ACHN (cell line): Measurements from ENCODE around the gene LRRC4C.
"Not testable (repeated sequence)": the region's sequence is repeated elsewhere in the genome, so short reads cannot be mapped to it uniquely, and the experiment has no call there.

ENCODE experiments used
- DNase-seq: peaks from one replicate; pipeline ENCODE4 v3.0.0-alpha.2; 2015
- in situ Hi-C: cut with HindIII; loops from 2 replicates; pipeline ENCODE4 v1.10.0; 2017; ENCODE audit warnings: low sequenced_read_pairs, low pct_ligation_motif_present, low pct_unique_long_range_greater_than_20kb

The LRRC4C gene

DNA sequence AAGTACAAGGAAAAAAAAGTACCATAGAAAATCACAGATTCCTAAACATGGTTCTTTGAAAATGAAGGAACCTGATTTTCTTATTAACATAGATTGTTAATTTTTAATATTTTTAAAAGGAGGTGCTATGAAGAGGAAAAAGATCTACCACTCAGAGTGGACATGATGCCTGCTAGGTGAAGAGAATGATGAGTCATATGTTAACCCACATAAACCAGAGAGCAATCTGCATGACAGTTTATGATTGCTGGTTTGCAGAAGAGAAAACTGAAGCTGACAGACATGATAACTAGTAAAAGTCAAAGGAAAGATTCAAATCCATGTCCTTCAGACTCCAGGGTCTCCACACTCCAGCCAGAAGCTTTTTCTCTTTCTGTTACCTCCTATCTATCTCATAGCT, 1231.7 kb downstream of the LRRC4C start:
- no peak for DNase-seq
- in situ Hi-C loops: no loop called here

DNA sequence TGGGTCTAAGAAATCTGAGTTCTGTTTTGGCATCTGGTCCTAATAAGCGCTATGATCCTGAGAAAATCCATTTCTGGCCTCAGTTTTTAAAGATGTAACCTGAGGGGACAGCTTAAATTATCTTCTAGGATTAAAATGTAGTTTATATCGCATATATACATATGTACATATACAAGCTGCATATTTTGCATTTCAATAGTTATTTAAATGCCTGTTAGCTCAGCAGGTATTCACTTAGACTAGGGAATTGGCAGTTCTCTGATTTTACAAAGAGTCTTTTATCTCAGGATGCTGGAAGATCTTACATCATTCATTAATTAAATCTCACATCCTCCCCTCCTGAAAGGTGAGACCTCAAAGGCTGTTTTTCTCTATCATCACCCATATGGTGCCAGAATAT, 1232.8 kb downstream of the LRRC4C start:
- in situ Hi-C loops: no loop called here
- no peak for DNase-seq

DNA sequence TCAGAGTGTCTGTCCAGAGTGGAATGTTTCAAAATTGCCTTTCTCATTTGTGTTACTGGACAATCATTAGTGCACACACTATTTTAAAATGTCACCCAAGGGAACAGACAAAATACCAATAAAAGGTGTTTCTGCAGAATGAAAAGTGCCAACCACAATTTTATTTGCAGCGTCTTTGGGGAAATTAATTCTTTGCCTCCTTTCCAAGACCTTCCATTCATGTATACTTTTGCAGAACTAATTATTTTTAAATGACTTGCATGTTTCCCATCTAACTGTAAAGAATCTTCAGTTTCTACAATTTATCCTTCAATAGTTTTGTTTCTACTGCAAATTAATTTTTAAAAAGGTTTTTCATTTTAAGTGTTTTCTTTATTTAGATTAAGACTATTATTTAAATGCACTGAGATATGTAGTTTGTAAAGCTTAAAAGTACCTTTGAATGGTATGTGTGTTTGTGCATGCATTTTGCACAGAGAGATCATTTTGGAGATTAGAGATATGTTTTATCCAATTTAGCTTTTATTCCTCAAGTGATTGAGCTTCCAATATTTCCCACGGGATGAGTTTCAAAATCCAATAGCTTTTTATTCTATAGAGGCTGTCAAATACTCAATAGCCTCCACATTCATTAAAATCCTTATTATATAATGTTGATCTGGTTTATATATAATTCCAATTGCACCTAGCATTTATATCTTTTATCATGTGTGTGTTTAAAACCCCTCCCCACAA, 1235.7 kb downstream of the LRRC4C start:
- in situ Hi-C loops: no loop called here
- no peak for DNase-seq

DNA sequence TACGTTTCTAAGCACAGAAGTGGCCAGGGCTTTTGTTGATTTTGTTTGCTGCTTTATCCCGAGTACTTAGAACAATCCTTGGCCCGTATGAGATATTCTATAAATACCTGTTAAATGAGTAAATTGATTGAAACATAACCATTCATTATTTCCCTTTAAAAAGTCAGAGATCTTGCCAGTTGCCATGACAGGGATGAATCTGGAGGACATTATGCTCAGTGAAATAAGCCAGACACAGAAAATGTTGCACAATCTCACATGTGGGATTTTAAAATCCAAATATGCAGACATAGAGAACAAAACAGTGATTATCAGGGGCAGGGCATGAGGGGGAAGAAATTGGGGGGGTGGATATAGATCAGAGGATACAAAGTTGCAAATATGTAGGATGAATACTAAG, 1240.1 kb downstream of the LRRC4C start:
- in situ Hi-C loops: no loop called here

GRCh38 chr11:40215556-40215955, 1243.9 kb downstream of the LRRC4C start:
- DNase-seq: no peak
- in situ Hi-C loops: no loop called here

More for the DNA sequence above, 1240.1 kb downstream of the LRRC4C start:
- DNase-seq: no peak

DNA sequence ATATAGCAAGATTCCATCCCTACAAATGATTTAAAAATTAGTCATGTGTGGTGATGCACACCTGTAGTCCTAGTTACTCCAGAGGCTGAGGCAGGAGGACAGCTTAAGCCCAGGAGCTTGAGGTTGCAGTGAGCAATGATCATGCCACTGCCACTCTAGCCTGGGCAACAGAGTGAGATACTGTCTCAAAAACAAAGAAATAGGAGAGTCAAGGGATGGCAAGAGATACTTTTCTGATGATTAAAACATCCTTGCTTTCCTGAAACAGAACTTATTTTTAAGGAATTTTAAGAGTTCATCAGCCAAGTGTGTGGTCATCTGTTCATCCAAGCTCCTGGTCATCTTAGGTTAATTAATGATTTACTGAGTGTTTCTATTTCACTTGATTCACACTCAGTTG, 1252.0 kb downstream of the LRRC4C start:
- in situ Hi-C loops: no loop called here
- DNase-seq: no peak

- DNase-seq: no peak
- in situ Hi-C loops: no loop called here
Observed at GRCh38 chr11:40204228-40204627, 1255.2 kb downstream of the LRRC4C start.

- in situ Hi-C loops: no loop called here
- DNase-seq: no peak
Observed at GRCh38 chr11:40203606-40204005, 1255.8 kb downstream of the LRRC4C start.

DNA sequence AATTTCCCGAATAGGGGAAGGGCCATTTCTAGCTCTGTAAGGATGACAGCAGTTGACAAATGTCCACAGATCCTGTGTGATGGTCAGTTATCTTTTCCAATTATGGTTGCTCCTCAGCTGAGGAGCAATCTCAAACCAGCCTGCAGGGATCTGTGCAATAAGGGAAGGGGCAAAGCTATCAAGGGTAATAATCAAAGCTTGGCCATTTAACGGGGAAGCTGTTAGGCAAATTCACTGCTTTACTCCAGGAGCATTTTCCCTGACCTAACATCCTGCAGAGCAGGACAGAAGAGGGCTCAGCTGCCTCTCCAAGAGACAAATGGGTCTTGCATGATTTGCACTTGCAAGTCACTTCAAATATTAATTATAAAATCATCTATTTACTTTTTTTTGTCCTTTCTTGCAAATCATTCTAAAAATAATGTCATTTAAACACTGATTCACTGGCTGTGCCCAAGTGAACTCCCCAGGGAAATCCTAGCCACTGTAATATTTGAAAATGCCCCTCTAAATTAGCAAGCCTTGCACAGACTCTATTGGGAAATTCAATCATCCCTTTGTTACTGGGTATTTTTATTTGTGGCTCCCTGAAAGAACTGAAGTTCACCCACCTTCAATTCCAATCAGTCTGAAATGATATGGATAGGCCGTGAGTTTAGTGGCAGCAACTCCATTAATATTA, 1256.7 kb downstream of the LRRC4C start:
- DNase-seq: no peak

GRCh38 chr11:40192590-40192989, 1266.9 kb downstream of the LRRC4C start:
- in situ Hi-C loops, DNase-seq: not testable (repeated sequence)

More for the DNA sequence above, 1256.7 kb downstream of the LRRC4C start:
- in situ Hi-C loops: no loop called here

- in situ Hi-C loops: no loop called here
- DNase-seq: no peak
Observed at GRCh38 chr11:40190294-40190693, 1269.2 kb downstream of the LRRC4C start.

DNA sequence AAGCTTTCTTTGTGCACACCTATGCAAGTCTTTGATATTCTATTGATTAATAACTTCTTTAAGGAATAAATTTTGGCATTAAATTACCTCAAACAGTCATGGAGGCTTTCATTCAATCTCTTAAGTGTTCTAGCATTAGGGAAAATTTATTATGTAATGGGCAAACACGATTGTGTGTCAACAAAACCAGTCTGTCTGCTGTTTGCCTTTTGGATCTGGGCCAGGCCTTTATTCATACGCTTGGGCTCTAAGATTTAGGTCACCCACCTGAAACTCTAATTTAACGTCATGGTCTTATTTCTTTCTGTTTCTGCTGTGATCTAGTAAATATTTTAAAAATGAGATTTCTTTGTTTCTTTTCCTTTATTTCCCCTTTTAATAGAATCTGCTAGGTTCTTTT, 1270.6 kb downstream of the LRRC4C start:
- in situ Hi-C loops: no loop called here
- DNase-seq: no peak

- in situ Hi-C loops: no loop called here
Observed at GRCh38 chr11:40187295-40187694, 1272.2 kb downstream of the LRRC4C start.

GRCh38 chr11:40186437-40187263, 1272.8 kb downstream of the LRRC4C start:
- no peak for DNase-seq
- in situ Hi-C loops: no loop called here

More at GRCh38 chr11:40187295-40187694, 1272.2 kb downstream of the LRRC4C start:
- no peak for DNase-seq

DNA sequence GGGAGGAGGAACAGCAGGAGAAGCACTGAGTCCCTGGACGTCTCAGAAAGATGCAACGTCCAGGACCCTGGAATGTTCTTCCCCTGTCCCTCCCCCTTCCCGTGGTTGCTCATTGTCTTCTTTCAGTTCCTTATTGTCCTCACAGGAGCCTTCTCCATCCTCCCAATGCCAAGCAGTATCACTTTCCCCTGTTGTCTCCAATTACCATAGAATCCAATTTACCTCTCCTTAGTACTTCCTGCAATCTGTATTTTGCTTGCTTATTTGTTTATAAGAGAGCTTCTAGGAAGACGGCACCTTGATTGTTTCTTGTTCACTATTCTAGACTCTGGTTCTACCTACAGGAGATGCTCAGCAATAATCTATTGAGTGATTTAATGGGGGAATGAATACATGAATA, 1273.7 kb downstream of the LRRC4C start:
- DNase-seq: no peak
- in situ Hi-C loops: no loop called here

GRCh38 chr11:40183073-40184064, 1276.1 kb downstream of the LRRC4C start:
- in situ Hi-C loops: no loop called here
- no peak for DNase-seq

- in situ Hi-C loops: no loop called here
- no peak for DNase-seq
Observed at GRCh38 chr11:40179541-40179940, 1279.9 kb downstream of the LRRC4C start.

- no peak for DNase-seq
- in situ Hi-C loops: no loop called here
Observed at GRCh38 chr11:40178470-40178869, 1281.0 kb downstream of the LRRC4C start.
